Adrenal gland (tissue), 5 donors: ENCODE data around the gene SORBS1.

ENCODE experiments used
- POLR2A ChIP-seq, 2 donors: fragments of 450-650 bp; IDR thresholded peaks; one replicate each; pipeline ENCODE4 v1.6.1; 2017; ENCODE audit warnings: antibody characterized with exemption in 2 of 2, mild to moderate bottlenecking in 2 of 2, moderate library complexity in 1 of 2
- TF ChIP-seq, protein P1 (sequence below), 6 experiments: fragments of 450-650 bp in 4 of 6; fragments of 200-600 bp in 2 of 6; sonication (generic) in 1 of 6; IDR thresholded peaks; 1 replicate in 5 of 6; 2 replicates in 1 of 6; pipeline versions ENCODE4 v1.5.1 to v1.8.0; 2016 to 2021; ENCODE audit warnings: antibody characterized with exemption in 6 of 6, mild to moderate bottlenecking in 2 of 6, moderate library complexity in 1 of 6
- donor health status: DM: no; HTN: no; CAD: no.

DNA sequence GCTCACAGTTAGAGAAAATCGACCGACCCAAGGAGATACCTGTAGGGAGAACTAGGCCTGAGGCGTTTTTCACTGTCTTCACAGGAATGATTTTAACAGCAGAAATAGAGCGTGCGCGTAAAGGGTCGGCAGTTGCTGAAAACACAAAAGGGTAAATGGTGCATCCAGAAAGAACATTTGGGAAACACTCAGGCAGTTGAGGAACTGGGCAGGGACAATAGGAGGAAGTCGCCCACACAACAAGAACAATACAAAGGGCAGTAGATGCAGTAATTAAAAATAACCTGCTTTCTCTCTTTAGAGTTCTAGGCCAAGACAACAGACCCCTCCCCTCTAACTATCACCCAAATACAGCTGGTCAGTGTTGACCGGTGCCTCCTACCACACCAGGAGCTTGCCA, 126.6 kb downstream of the SORBS1 start:
- TF ChIP-seq, protein P1, sequence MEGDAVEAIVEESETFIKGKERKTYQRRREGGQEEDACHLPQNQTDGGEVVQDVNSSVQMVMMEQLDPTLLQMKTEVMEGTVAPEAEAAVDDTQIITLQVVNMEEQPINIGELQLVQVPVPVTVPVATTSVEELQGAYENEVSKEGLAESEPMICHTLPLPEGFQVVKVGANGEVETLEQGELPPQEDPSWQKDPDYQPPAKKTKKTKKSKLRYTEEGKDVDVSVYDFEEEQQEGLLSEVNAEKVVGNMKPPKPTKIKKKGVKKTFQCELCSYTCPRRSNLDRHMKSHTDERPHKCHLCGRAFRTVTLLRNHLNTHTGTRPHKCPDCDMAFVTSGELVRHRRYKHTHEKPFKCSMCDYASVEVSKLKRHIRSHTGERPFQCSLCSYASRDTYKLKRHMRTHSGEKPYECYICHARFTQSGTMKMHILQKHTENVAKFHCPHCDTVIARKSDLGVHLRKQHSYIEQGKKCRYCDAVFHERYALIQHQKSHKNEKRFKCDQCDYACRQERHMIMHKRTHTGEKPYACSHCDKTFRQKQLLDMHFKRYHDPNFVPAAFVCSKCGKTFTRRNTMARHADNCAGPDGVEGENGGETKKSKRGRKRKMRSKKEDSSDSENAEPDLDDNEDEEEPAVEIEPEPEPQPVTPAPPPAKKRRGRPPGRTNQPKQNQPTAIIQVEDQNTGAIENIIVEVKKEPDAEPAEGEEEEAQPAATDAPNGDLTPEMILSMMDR (IDR thresholded peaks at IDR 0.05) = no peak
- TF ChIP-seq POLR2A (IDR thresholded peaks at IDR 0.05) = no peak
